NCI-H226 (cell line): Measurements from ENCODE around the gene CYP27A1.
A peak's percentile ranks its signal among the peaks of the same experiment; 100 is the strongest.
"Not testable (repeated sequence)": the region's sequence is repeated elsewhere in the genome, so short reads cannot be mapped to it uniquely, and the experiment has no call there.

Source experiments
- DNase-seq: peaks from one replicate; pipeline ENCODE4 v3.0.0-alpha.2; 2015

Gene CYP27A1

GRCh38 chr2:218781691-218782527 lies at the start of gene CYP27A1:
TSS of gene CYP27A1 (plus strand) at chr2:218782147. CDS start at chr2:218782183, 36 bp downstream.
- DNase-seq = no peak

DNA sequence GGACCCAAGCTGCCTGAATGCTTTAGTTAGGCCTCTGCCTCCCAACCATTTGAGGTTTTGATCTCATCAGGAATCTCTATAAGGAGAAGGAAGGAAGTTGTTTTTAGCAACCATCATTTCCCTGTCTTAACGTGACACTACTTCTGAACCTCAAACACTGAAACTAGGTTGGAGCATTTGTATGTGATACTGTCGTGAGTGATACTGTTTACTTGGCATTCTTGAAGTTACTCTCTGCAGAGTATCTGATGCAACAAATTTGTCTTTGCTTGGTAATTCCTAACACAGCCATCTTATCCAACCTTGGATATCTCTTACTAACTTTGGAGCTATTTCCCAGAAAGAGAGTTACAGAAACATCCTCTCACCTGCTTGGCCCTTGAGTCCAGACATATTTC lies 49.2 kb upstream of the CYP27A1 start:
- no peak for DNase-seq

DNA sequence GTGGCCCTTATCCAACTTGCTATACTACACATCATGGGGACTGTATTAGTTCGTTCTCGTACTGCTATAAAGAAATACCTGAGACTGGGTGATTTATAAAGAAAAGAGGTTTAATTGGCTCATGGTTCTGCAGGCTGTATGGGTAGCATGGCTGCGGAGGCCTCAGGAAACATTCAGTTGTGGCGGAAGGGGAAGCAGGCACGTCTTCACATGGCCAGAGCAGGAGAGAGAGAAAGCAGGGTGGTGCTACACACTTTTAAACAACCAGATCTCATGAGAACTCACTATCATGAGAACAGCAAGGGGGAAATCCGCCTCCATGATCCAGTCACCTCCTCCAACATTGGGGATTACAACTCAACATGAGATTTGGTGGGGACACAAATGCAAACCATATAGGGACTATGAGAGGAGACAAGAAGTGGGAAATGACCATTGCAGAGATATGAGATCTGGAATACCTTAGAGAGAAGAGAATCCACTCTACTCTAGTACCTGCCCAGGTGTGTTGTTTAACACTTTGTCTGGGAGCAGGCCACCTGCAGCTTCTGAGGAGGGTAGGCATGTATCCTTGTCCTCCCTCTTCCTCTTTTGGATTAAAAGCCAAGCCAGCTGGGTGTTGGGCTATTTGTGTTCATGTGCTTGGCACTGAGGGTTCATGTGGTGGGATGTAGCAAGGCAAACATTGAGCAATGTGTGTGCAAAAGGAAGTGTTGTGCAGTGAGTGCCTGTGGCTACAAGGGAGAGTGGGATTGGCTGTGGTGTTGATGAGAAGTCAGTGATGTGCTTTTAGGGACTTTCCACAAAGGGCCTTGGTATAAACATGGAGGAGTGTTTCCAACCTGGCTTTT lies 48.6 kb upstream of the CYP27A1 start:
- DNase-seq = peak; percentile 76

GRCh38 chr2:218734190-218734975 lies 47.6 kb upstream of the CYP27A1 start:
- no peak for DNase-seq

- no peak for DNase-seq
Observed at GRCh38 chr2:218736531-218736930, 45.4 kb upstream of the CYP27A1 start.

- no peak for DNase-seq
Observed at GRCh38 chr2:218743068-218743467, 38.9 kb upstream of the CYP27A1 start.

GRCh38 chr2:218744615-218745014 lies 37.3 kb upstream of the CYP27A1 start:
- no peak for DNase-seq

DNA sequence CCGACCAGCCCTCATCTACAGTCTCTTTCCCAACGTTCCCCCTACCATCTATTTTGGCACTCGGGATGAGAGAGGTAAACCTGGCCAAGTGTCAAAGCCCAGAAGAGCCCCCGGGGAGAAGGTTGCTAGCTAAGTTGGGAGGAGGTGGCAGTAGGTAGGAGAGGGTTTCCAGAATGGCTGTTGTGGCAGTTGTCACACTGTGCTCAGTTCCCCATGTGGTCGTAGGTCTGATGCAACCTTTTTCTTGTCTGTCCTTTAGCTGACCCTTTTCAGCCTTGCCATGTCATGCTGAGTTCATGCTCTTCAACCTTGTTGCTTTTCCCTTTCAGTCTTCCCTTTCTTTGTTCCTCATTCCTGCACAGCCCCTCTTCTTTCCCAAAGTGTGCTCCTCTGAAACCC lies 36.8 kb upstream of the CYP27A1 start:
- no peak for DNase-seq

DNA sequence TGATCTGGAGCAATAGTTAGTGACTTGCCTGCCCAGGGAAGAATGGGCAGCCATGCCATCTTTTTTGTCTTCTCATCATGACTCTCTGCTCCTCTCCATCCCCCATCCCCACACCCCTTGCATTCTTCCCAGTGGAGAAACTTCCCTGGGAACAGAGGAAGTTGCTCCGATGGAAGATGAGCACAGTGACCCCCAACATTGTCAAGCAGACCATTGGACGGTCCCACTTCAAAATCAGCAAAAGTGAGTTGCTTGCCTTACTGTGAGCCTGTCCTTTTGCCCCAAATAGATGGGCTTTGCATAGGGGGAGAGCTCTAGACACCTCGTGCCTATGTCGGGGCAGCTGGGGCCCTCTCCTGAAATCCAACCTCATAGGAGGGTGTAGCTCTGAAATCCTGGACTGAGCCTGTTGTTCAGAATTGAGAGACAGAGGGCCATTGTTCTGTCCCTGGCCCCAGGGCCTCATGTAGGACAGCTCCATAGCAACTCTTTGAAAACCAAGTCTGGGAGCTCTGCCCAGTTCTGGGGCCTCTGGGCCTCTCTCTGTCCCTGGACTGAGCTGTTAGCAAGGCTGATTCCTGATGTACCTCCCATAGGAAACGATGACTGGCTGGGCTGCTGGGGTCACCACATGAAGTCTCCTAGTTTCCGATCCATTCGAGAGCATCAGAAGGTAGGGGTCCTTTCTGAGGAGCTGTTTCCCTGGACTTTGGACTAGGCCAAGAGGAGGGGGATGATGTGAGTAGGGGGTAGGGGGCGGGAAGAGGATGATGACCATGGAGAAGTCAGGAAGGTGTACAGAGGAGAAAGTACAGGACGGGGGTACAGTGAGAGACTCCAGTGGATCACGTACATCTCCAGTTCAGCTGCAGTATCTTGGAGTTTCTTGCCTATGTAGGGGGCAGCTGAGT lies 36.1 kb upstream of the CYP27A1 start:
- no peak for DNase-seq

- DNase-seq = no peak
Observed at GRCh38 chr2:218746470-218746795, 35.5 kb upstream of the CYP27A1 start.

DNA sequence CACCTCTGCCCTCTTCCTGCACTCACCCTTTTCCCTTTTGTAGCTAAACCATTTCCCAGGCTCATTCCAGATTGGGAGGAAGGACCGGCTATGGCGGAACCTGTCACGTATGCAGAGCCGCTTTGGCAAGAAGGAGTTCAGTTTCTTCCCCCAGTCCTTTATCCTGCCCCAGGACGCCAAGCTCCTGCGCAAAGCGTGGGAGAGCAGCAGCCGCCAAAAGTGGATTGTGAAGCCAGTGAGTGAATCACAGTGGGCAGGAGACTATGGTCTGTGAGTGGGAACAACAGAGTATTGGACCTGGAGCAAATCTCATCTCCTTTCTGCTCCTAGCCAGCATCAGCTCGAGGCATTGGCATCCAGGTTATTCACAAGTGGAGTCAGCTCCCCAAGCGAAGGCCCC lies 35.0 kb upstream of the CYP27A1 start:
- no peak for DNase-seq

DNA sequence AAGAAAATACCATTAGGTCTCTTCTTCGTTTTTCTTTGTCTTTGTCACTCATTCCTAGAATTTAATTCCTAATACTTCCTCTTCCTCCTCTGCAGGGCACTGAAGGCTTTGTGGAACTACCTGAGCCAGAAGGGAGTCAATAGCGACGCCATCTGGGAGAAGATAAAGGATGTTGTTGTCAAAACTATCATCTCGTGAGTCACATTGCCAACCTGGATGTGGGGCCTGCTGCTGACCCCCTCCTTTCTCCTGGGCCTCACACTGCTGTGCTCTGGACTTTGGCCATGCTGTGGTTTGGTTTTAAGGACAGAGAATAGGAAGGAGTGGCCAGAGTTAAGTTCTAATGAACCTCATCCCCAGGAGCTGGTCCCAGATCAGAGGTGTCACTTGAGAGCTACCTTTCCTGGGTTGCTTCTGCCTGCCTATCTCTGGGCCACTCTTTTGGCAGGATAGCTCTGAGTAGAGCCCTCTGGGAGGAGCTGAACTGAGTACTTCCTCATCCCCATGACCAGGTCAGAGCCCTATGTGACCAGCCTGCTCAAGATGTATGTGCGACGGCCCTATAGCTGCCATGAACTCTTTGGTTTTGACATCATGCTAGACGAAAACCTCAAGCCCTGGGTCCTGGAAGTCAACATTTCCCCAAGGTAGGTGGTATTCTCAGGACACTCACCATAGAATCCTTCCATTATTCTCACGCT lies 33.1 kb upstream of the CYP27A1 start:
- DNase-seq = no peak

GRCh38 chr2:218754201-218754600 lies 27.7 kb upstream of the CYP27A1 start:
- no peak for DNase-seq

- DNase-seq = no peak
Observed at GRCh38 chr2:218754781-218755180, 27.2 kb upstream of the CYP27A1 start.

DNA sequence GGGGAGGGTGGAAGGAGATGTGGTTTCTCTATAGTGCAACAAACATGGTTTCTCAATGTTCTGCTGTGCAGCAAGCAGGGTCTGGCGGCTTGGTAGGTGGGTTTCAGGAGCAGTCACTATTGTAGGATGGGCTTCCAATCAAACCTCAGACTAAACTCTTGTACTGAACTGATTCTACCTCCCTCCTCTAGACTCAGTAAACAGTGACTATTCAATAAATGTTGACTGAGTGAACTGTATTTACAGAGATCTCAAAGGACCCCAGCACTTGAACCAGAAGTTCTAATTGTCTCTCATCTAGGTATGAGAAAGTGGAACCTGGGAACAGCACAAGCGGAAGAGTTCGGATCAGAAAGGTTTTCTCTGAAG lies 26.8 kb upstream of the CYP27A1 start:
- no peak for DNase-seq

GRCh38 chr2:218755567-218756404 lies 26.2 kb upstream of the CYP27A1 start:
- no peak for DNase-seq

- no peak for DNase-seq
Observed at GRCh38 chr2:218756599-218757377, 25.2 kb upstream of the CYP27A1 start.

DNA sequence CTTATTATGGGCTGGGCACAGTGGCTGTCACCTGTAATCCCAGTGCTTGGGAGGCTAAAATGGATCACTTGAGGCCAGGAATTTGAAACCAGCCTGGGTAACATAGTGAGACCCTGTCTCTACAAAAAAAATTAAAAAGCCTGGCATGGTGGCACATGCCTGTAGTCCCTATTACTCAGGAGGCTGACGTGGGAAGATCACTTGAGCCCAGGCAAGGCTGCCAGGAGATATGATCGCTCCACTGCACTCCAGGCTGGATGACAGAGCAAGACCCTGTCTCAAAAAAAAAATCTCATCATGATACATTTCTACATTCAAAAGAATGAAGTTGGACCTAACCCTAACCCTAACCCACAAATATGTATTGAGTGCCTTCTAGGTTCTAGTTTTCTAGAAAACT lies 20.2 kb upstream of the CYP27A1 start:
- no peak for DNase-seq

DNA sequence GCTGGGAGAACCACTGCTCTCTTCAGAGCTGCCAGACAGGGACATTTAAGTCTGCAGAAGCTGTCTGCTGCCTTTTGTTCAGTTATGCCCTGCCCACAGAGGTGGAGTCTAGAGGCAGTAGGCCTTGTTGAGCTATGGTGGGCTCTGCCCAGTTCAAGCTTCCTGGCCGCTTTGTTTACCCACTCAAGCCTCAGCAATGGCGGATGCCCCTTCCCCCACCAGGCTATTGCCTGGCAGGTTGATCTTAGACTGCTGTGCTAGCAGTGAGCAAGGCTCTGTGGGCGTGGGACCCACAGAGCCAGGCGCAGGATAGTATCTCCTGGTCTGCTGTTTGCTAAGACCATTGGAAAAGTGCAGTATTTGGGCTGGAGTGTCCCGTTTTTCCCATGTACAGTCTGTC lies 9.2 kb upstream of the CYP27A1 start:
- DNase-seq = not testable (repeated sequence)

GRCh38 chr2:218773881-218774280 lies 8.1 kb upstream of the CYP27A1 start:
- DNase-seq = no peak
